ENCODE results near the gene GDPD4. TPM values are rescaled to one million over a fixed set of nuclear protein-coding genes. Genes with fewer than 3 reads are reported as not detected.
"Not testable (repeated sequence)": the region's sequence is repeated elsewhere in the genome, so short reads cannot be mapped to it uniquely, and the experiment has no call there.

The GDPD4 gene
- total and polyA plus RNA-seq, 9 of the 15 experiments (the other 6 are each of a cell fraction or from before 2014, with no cell fraction given): 0.40 TPM; not detected in 8

GRCh38 chr11:77300028-77300427 lies 1.5 kb downstream of the GDPD4 start:
- H3K9me3 ChIP-seq (replicated peaks; ENCODE audit: control insufficient read depth, insufficient read depth, low read depth, low read length); CTCF ChIA-PET (ENCODE audit: low intra/inter-chr PET ratio); H3K9me1 ChIP-seq (ENCODE audit: control insufficient read depth, insufficient read depth, low read length); POLR2A ChIA-PET; intact Hi-C loops (cut with micrococcal nuclease); in situ Hi-C loops (cut with MboI); FAIRE-seq; H3K36me3 ChIP-seq (ENCODE audit: control insufficient read depth, insufficient read depth, low read length); H3K27me3 ChIP-seq (ENCODE audit: control insufficient read depth in 2 of 2, insufficient read depth in 2 of 2, low read length in 2 of 2); H4K20me1 ChIP-seq (replicated peaks; ENCODE audit: control insufficient read depth, insufficient read depth, low read length); H3K79me2 ChIP-seq (ENCODE audit: control insufficient read depth, insufficient read depth, low read length); H3K4me2 ChIP-seq (ENCODE audit: insufficient read depth, low read length); H2AFZ ChIP-seq (ENCODE audit: low read depth, low read length); H3K9ac ChIP-seq (ENCODE audit: insufficient read depth in 1 of 2, low read depth in 2 of 2, low read length in 2 of 2); H3K4me3 ChIP-seq; BruUV-seq (replicated peaks); TF ChIP-seq CREB1 (IDR thresholded peaks at IDR 0.05); TOE1 (CRISPR knock-in tag; IDR thresholded peaks at IDR 0.05; ENCODE audit: borderline replicate concordance, low read depth); CEBPG (CRISPR knock-in tag; IDR thresholded peaks at IDR 0.05): not testable (repeated sequence)
- 9% methylated on average over 6 of the region's 6 CpGs for WGBS (ENCODE audit: insufficient coverage, low coverage, missing lambda C conversion rate)
- H3K27ac ChIP-seq (ENCODE audit: extremely low read depth, low read depth, low read length): peak overlapping the region; percentile 64; the same call in 1 of the 3 replicates
- H3K4me1 ChIP-seq (replicated peaks in 1 of 2; ENCODE audit: control insufficient read depth in 2 of 2, insufficient read depth in 2 of 2, low read length in 2 of 2): peaks cover 0 to 17% of the 10 kb centered on the region in 2 experiments; a peak in 2 of 5 replicates
- DNase-seq (ENCODE audit: extremely low read depth in 1 of 4, low spot score in 3 of 4) (peak in 1 of 4 experiments; percentile 35), ATAC-seq (peak; percentile 78)
- TF ChIP-seq FOXJ2 (tag; IDR thresholded peaks at IDR 0.05): peak; percentile 2; the same call in 1 of the 2 replicates
- peak; percentile 13 for TF ChIP-seq FOS (IDR thresholded peaks at IDR 0.05; ENCODE audit: extremely low read depth, insufficient read length)
- peak; percentile 89 for TF ChIP-seq JUND (IDR thresholded peaks at IDR 0.05; ENCODE audit: borderline replicate concordance, low read depth, low read length)
- TF ChIP-seq JUND (tag; IDR thresholded peaks at IDR 0.05; ENCODE audit: borderline replicate concordance, low read depth, low read length): peak; percentile 83; the same call in 2 of the 3 replicates
- peak; percentile 61; the same call in 1 of the 2 replicates for TF ChIP-seq CREB1 (CRISPR knock-in tag; IDR thresholded peaks at IDR 0.05)
- peak; percentile 67 to 80; a peak in 2 of 4 replicates for TF ChIP-seq TRIM24 (IDR thresholded peaks at IDR 0.05)
- peak; percentile 60 for TF ChIP-seq TOE1 (IDR thresholded peaks at IDR 0.05; ENCODE audit: borderline replicate concordance)
- peak; percentile 1 for TF ChIP-seq DPF2 (IDR thresholded peaks at IDR 0.05)
- TF ChIP-seq RB1 (IDR thresholded peaks at IDR 0.05; ENCODE audit: low read depth): 0 out of 2 replicates have a peak, but pooled peaks have one; percentile 17
- TF ChIP-seq TFAP4 (CRISPR knock-in tag; IDR thresholded peaks at IDR 0.05; ENCODE audit: borderline replicate concordance): peak; percentile 50
- TF ChIP-seq ZNF318 (IDR thresholded peaks at IDR 0.05; ENCODE audit: borderline replicate concordance in 1 of 2, low read depth in 1 of 2): peak in 1 of 2 experiments; percentile 85; a peak in 2 of 4 replicates
- peak in 1 of 2 experiments; percentile 24; a peak in 1 of 4 replicates for TF ChIP-seq CEBPG (tag; conservative IDR thresholded peaks at IDR 0.05 in 1 of 2, IDR thresholded peaks at IDR 0.05 in 1 of 2)
